Body of pancreas (tissue), 4 donors: ENCODE measurements around the gene U2AF2.

ENCODE experiments used
- POLR2A ChIP-seq, 3 donors: fragments of 450-650 bp; IDR thresholded peaks; one replicate each; pipeline ENCODE4 v1.6.1; 2016; ENCODE audit warnings: antibody characterized with exemption in 3 of 3, mild to moderate bottlenecking in 2 of 3
- TF ChIP-seq, protein P1 (sequence below), 7 experiments: fragments of 450-650 bp in 4 of 7; fragments of 200-600 bp in 3 of 7; sonication (generic) in 3 of 7; IDR thresholded peaks; one replicate each; pipeline ENCODE4 v1.5.1; 2016 to 2019; ENCODE audit warnings: antibody characterized with exemption in 7 of 7

- TF ChIP-seq POLR2A (IDR thresholded peaks at IDR 0.05): no peak
- TF ChIP-seq, protein P1, sequence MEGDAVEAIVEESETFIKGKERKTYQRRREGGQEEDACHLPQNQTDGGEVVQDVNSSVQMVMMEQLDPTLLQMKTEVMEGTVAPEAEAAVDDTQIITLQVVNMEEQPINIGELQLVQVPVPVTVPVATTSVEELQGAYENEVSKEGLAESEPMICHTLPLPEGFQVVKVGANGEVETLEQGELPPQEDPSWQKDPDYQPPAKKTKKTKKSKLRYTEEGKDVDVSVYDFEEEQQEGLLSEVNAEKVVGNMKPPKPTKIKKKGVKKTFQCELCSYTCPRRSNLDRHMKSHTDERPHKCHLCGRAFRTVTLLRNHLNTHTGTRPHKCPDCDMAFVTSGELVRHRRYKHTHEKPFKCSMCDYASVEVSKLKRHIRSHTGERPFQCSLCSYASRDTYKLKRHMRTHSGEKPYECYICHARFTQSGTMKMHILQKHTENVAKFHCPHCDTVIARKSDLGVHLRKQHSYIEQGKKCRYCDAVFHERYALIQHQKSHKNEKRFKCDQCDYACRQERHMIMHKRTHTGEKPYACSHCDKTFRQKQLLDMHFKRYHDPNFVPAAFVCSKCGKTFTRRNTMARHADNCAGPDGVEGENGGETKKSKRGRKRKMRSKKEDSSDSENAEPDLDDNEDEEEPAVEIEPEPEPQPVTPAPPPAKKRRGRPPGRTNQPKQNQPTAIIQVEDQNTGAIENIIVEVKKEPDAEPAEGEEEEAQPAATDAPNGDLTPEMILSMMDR (IDR thresholded peaks at IDR 0.05): no peak
Observed at GRCh38 chr19:55692681-55693081, 37.8 kb downstream of the U2AF2 start.
